Muscle layer of colon (tissue), 2 donors: ENCODE measurements around the gene JMJD1C.
"Not testable (repeated sequence)": the region's sequence is repeated elsewhere in the genome, so short reads cannot be mapped to it uniquely, and the experiment has no call there.

Experiments
- H3K27ac ChIP-seq: one replicate; pipeline ENCODE4 v1.7.0; 2013; ENCODE audit warnings: low read depth, mild to moderate bottlenecking, low read length, moderate library complexity
- H3K27me3 ChIP-seq, 2 donors: one replicate each; pipeline ENCODE4 v1.7.0; 2013; ENCODE audit warnings: low read length in 2 of 2, mild to moderate bottlenecking in 2 of 2; ENCODE audit not compliant: insufficient read depth in 2 of 2, control insufficient read depth in 1 of 2
- H3K36me3 ChIP-seq: one replicate; pipeline ENCODE4 v1.7.0; 2013; ENCODE audit warnings: mild to moderate bottlenecking, low read length; ENCODE audit not compliant: insufficient read depth
- H3K4me1 ChIP-seq: one replicate; pipeline ENCODE4 v1.7.0; 2013; ENCODE audit warnings: mild to moderate bottlenecking, low read length; ENCODE audit not compliant: insufficient read depth
- H3K4me3 ChIP-seq, 2 donors: one replicate each; pipeline ENCODE4 v1.7.0; 2013; ENCODE audit warnings: low read length in 2 of 2, low read depth in 1 of 2, mild to moderate bottlenecking in 1 of 2, moderate library complexity in 1 of 2
- H3K9ac ChIP-seq: one replicate; pipeline ENCODE4 v1.7.0; 2013; ENCODE audit warnings: low read length
- H3K9me3 ChIP-seq: one replicate; pipeline ENCODE4 v1.7.0; 2013; ENCODE audit warnings: mild to moderate bottlenecking, low read length
- donor health status: abdominal sarcoma.
- donor health status: Adenocarcinoma of cecum.

Gene JMJD1C

GRCh38 chr10:63498665-63499064, 32.9 kb upstream of the JMJD1C start:
- no peaks in the 10 kb centered on the region for H3K9me3 ChIP-seq
- no peak overlapping the region for H3K27ac ChIP-seq
- H3K36me3 ChIP-seq = no peaks in the 10 kb centered on the region
- no peaks in the 10 kb centered on the region for H3K27me3 ChIP-seq
- H3K4me1 ChIP-seq = peaks cover 10% of the 10 kb centered on the region
- no peak overlapping the region for H3K4me3 ChIP-seq
- no peak overlapping the region for H3K9ac ChIP-seq

GRCh38 chr10:63497321-63497720, 31.5 kb upstream of the JMJD1C start:
- H3K4me1 ChIP-seq = peaks cover 10% of the 10 kb centered on the region
- no peaks in the 10 kb centered on the region for H3K9me3 ChIP-seq
- no peak overlapping the region for H3K9ac ChIP-seq
- no peaks in the 10 kb centered on the region for H3K36me3 ChIP-seq
- H3K4me3 ChIP-seq = no peak overlapping the region
- H3K27me3 ChIP-seq = no peaks in the 10 kb centered on the region
- H3K27ac ChIP-seq = no peak overlapping the region

- peaks cover 15% of the 10 kb centered on the region for H3K4me1 ChIP-seq
- H3K36me3 ChIP-seq = no peaks in the 10 kb centered on the region
- H3K27ac ChIP-seq = no peak overlapping the region
- H3K9ac ChIP-seq = no peak overlapping the region
- H3K27me3 ChIP-seq = no peaks in the 10 kb centered on the region
- no peak overlapping the region for H3K4me3 ChIP-seq
- no peaks in the 10 kb centered on the region for H3K9me3 ChIP-seq
These were observed 30.8 kb upstream of the JMJD1C start for GRCh38 chr10:63496561-63496960.

GRCh38 chr10:63494951-63495350, 29.2 kb upstream of the JMJD1C start:
- Histone ChIP-seq H3K9me3 (no peaks in the 10 kb centered on the region), H3K4me1 (peaks cover 15% of the 10 kb centered on the region), H3K9ac (no peak overlapping the region), H3K4me3 (no peak overlapping the region), H3K36me3 (no peaks in the 10 kb centered on the region), H3K27me3 (no peaks in the 10 kb centered on the region), H3K27ac (no peak overlapping the region)

GRCh38 chr10:63493004-63493403, 27.2 kb upstream of the JMJD1C start:
- Histone ChIP-seq H3K9me3 (no peaks in the 10 kb centered on the region), H3K4me1 (peaks cover 13% of the 10 kb centered on the region), H3K36me3 (no peaks in the 10 kb centered on the region), H3K27ac (no peak overlapping the region), H3K9ac (no peak overlapping the region), H3K4me3 (no peak overlapping the region), H3K27me3 (no peaks in the 10 kb centered on the region)

- not testable (repeated sequence) for H3K36me3 ChIP-seq, H3K4me3 ChIP-seq, H3K27me3 ChIP-seq, H3K9ac ChIP-seq, H3K27ac ChIP-seq, H3K9me3 ChIP-seq
- H3K4me1 ChIP-seq = peaks cover 12% of the 10 kb centered on the region
These were observed 26.5 kb upstream of the JMJD1C start for GRCh38 chr10:63492317-63492690.

- Histone ChIP-seq H3K4me1 (peaks cover 9% of the 10 kb centered on the region), H3K36me3 (no peaks in the 10 kb centered on the region), H3K9ac (no peak overlapping the region), H3K9me3 (no peaks in the 10 kb centered on the region), H3K27me3 (no peaks in the 10 kb centered on the region), H3K27ac (no peak overlapping the region), H3K4me3 (no peak overlapping the region)
These were observed 26.0 kb upstream of the JMJD1C start for GRCh38 chr10:63491588-63492316.

GRCh38 chr10:63489838-63490237, 24.1 kb upstream of the JMJD1C start:
- Histone ChIP-seq H3K36me3 (no peaks in the 10 kb centered on the region), H3K27ac (no peak overlapping the region), H3K4me1 (peaks cover 9% of the 10 kb centered on the region), H3K9ac (no peak overlapping the region), H3K27me3 (no peaks in the 10 kb centered on the region), H3K4me3 (no peak overlapping the region), H3K9me3 (no peaks in the 10 kb centered on the region)

GRCh38 chr10:63487990-63488389, 22.2 kb upstream of the JMJD1C start:
- Histone ChIP-seq H3K27ac (no peak overlapping the region), H3K4me1 (peaks cover 9% of the 10 kb centered on the region), H3K36me3 (no peaks in the 10 kb centered on the region), H3K9me3 (no peaks in the 10 kb centered on the region), H3K27me3 (no peaks in the 10 kb centered on the region), H3K4me3 (no peak overlapping the region), H3K9ac (no peak overlapping the region)

GRCh38 chr10:63483983-63484382, 18.2 kb upstream of the JMJD1C start:
- Histone ChIP-seq H3K9ac (no peak overlapping the region), H3K36me3 (no peaks in the 10 kb centered on the region), H3K4me1 (peaks cover 11% of the 10 kb centered on the region), H3K27me3 (no peaks in the 10 kb centered on the region), H3K27ac (no peak overlapping the region), H3K9me3 (no peaks in the 10 kb centered on the region), H3K4me3 (no peak overlapping the region)

- H3K27ac ChIP-seq = no peak overlapping the region
- no peak overlapping the region for H3K9ac ChIP-seq
- no peaks in the 10 kb centered on the region for H3K36me3 ChIP-seq
- H3K9me3 ChIP-seq = no peaks in the 10 kb centered on the region
- no peaks in the 10 kb centered on the region for H3K27me3 ChIP-seq
- H3K4me1 ChIP-seq = peaks cover 7% of the 10 kb centered on the region
- no peak overlapping the region for H3K4me3 ChIP-seq
These were observed 16.1 kb upstream of the JMJD1C start for GRCh38 chr10:63481815-63482421.

- no peak overlapping the region for H3K4me3 ChIP-seq
- no peaks in the 10 kb centered on the region for H3K36me3 ChIP-seq
- H3K4me1 ChIP-seq = peaks cover 7% of the 10 kb centered on the region
- no peak overlapping the region for H3K9ac ChIP-seq
- H3K9me3 ChIP-seq = no peaks in the 10 kb centered on the region
- H3K27ac ChIP-seq = no peak overlapping the region
- H3K27me3 ChIP-seq = no peaks in the 10 kb centered on the region
These were observed 14.5 kb upstream of the JMJD1C start for GRCh38 chr10:63480237-63480636.
